NCI-H1092 treated with DMSO at 0.1 percent for 48 hours (cell line): ENCODE measurements around the gene GTF2A1L.
"Not testable (repeated sequence)": the region's sequence is repeated elsewhere in the genome, so short reads cannot be mapped to it uniquely, and the experiment has no call there.

ENCODE experiments used
- DNase-seq: peaks from one replicate; lab custom pipeline; 2025; lab: John Stamatoyannopoulos, UW

GTF2A1L gene

GRCh38 chr2:48607307-48608014, 10.2 kb upstream of the GTF2A1L start:
- no peak for DNase-seq

- DNase-seq: no peak
These were observed 4.4 kb upstream of the GTF2A1L start for GRCh38 chr2:48613211-48613610.

GRCh38 chr2:48614581-48614980, 3.1 kb upstream of the GTF2A1L start:
- not testable (repeated sequence) for DNase-seq

- no peak for DNase-seq
These were observed 1.9 kb downstream of the GTF2A1L start for GRCh38 chr2:48619526-48619925.

- no peak for DNase-seq
These were observed 2.9 kb downstream of the GTF2A1L start for GRCh38 chr2:48620604-48621003.

- not testable (repeated sequence) for DNase-seq
These were observed 5.0 kb downstream of the GTF2A1L start for GRCh38 chr2:48622691-48623090.

- DNase-seq: no peak
These were observed 7.0 kb downstream of the GTF2A1L start for GRCh38 chr2:48624696-48625095.

- DNase-seq: no peak
These were observed 8.4 kb downstream of the GTF2A1L start for GRCh38 chr2:48626047-48626446.

- DNase-seq: no peak
These were observed 15.5 kb downstream of the GTF2A1L start for GRCh38 chr2:48633143-48633542.

- DNase-seq: no peak
These were observed 18.1 kb downstream of the GTF2A1L start for GRCh38 chr2:48635786-48636185.

- DNase-seq: no peak
These were observed 20.6 kb downstream of the GTF2A1L start for GRCh38 chr2:48638261-48638660.

GRCh38 chr2:48651158-48651790, 33.6 kb downstream of the GTF2A1L start:
- no peak for DNase-seq

- DNase-seq: no peak
These were observed 51.3 kb downstream of the GTF2A1L start for GRCh38 chr2:48668992-48669391.

- no peak for DNase-seq
These were observed 55.9 kb downstream of the GTF2A1L start for GRCh38 chr2:48673581-48673980.

GRCh38 chr2:48674933-48675332, 57.3 kb downstream of the GTF2A1L start:
- no peak for DNase-seq

- no peak for DNase-seq
These were observed 59.8 kb downstream of the GTF2A1L start for GRCh38 chr2:48677450-48677849.

- no peak for DNase-seq
These were observed 67.5 kb downstream of the GTF2A1L start for GRCh38 chr2:48685126-48685525.

GRCh38 chr2:48691935-48692691, 74.5 kb downstream of the GTF2A1L start:
- no peak for DNase-seq

GRCh38 chr2:48693066-48693465, 75.4 kb downstream of the GTF2A1L start:
- no peak for DNase-seq

- DNase-seq: no peak
These were observed 76.0 kb downstream of the GTF2A1L start for GRCh38 chr2:48693645-48694044.

GRCh38 chr2:48694149-48694548, 76.5 kb downstream of the GTF2A1L start:
- DNase-seq: no peak

GRCh38 chr2:48695991-48696390, 78.3 kb downstream of the GTF2A1L start:
- no peak for DNase-seq

GRCh38 chr2:48696881-48697280, 79.2 kb downstream of the GTF2A1L start:
- no peak for DNase-seq
